HG03066 (cell line): ENCODE data around the gene ZCCHC24.

ENCODE experiments used
- ATAC-seq: cut with Tn5 transposase; IDR thresholded peaks from one replicate; pipeline ENCODE4 v1.9.1; 2021; ENCODE audit warnings: low read depth; ENCODE audit not compliant: unreplicated experiment

ZCCHC24 gene

DNA sequence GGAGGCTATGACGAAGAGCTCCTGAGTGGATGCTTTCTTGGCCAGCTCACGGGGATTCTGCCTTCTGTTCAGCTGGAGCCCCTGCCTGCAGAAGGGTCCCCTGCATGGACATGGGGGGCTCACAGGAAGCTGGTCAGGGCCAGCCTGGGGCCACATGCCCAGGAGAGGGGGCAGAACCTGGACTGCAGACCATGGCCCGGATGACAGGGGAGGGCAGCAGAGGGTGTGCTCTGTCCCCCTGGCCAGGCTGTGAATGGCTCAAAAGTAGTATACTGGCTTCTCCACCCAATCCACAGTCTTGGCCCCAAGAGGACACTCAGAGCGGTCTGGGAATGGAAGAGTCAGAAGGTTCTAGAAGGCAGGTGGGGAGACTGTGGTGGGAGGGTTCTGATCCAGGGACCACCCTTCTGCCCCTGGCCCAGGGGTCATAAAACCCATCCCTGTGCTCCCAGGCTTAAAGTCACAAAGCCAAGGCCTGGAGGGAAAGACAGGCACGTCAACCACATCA is 57.9 kb downstream of the ZCCHC24 start:
- no peak for ATAC-seq

- ATAC-seq, result no peak
Measured at GRCh38 chr10:79386637-79387465, 58.6 kb downstream of the ZCCHC24 start.

- ATAC-seq, result no peak
Measured at GRCh38 chr10:79385804-79386531, 59.5 kb downstream of the ZCCHC24 start.

GRCh38 chr10:79385392-79385795 is 60.0 kb downstream of the ZCCHC24 start:
- no peak for ATAC-seq

- ATAC-seq, result no peak
Measured at GRCh38 chr10:79384773-79385391, 60.5 kb downstream of the ZCCHC24 start.

GRCh38 chr10:79383974-79384606 is 61.3 kb downstream of the ZCCHC24 start:
- ATAC-seq, result no peak

DNA sequence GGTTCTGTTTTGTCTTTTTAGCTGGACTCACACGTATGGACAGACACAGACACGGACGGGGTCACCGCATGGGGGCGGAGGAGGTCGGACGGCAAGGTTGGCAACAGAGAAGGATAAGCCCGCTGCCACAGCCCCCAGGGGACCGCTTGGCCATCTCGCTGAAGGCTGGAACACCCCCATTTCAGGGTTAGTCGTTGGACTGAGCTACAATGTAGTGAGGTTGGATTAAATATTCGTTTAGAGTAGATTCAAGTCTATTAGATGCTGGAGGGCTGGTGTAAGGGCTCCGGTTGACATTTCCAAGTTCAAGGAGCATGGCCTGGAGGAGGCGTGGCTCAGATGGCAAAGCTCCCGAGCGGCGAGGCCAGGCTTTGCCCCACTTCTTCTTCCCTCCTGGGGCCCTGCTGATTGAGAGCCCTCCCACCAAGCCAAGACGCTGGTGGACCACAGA is 62.9 kb downstream of the ZCCHC24 start:
- ATAC-seq, result no peak

GRCh38 chr10:79381804-79382221 is 63.6 kb downstream of the ZCCHC24 start:
- ATAC-seq, result no peak

DNA sequence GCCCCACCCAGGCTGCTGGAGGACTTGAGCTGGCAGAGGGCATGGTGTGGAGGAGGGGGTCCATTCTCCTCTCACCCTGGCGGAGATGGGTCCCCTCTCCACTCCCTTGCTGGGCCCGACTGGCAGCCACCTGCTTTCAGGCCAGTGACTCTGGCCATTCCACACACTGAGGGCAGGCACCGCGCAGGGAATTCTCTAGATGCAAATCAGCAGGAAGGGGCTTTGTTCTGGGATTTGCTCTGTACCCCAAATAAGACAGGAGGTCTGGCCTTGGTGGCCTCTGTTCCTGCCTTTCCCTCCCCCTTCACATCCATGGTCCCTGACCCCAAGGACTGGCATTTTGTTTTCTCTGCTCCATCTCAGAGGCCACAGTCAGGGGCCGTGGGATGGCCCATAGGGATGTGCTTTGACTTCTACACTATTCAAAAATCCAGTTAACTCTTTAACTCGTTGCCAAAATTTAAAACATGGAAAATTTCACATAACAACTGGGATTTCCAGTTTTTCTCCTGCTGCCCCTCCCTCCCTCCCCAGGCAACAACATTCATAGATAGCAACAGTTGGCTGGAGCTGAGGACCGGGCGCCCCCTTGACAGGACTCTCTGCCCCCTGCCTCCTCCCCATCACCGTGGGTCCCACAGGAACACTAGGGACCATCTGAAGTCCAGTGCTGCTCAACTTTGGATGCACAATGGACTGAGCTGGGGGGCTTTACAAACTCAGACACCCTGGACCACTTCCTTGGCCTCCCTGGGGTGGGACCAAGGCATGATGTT is 64.3 kb downstream of the ZCCHC24 start:
- ATAC-seq, result no peak

DNA sequence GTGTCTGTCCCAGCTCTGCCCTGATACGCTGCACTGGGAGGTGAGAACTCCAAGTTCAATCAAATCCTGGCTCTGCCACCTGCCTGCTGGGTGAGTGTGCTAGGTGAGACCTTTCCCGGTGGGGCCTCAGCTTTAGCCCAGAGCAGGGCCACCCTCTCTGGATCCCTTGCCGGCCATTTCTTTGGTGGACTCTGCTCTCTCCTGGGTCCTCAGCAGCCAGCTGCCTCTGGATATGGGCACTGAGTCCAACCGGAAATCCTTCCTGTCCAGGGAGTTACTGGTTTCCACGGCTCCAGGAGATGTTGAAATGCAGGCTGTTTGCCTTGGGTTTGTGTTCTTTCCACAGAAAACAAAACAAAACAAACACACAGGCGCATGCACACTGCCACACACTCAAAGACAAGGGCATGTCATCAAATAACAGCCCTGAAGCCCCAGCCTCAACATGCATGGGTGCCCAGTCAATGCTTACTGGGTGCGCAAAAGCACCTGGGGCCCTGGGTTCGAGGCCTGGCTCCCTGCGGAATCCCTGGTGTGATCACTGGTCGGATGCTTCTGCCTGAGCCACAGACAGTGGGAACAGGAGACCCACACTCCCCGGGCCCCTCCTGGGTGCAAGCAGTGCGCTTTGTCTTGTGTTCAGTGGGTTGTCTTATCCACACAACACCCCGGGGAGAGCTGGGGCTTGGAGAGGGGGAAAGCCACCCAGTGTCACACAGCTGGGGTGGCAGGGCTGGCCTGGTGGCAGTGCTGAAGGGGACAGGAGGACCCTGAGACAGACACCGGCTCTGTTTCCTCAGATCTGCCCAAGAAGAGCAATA is 65.1 kb downstream of the ZCCHC24 start:
- no peak for ATAC-seq

DNA sequence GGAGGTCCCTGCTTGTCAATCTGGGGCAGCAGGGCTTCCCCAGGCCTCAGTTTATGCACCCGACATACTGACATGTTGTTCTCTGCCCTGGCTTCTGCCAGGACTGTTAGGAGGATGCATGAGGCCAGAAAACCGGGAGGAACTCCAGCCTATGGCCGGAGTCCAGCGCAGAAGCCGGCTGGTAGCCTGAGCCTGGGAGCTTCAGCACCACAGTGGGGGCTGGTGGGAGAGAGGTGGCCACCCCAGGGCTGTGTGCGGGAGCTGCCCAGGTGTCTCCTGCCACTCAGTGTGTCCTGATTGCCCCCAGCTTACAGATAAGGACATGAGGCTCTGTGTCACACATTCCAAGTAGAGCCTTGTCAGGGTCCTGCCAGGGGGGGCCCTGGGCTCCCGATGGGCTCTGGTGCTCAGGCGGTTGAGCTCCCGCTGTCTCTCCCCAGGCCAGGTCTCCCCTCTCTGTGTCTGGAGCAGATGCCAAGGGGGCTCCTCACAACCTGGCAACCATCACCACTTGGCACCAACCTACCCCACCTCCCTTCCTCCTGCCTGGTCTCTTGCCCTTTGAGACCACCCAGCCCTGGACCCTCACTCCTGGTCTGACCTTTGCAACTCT is 65.8 kb downstream of the ZCCHC24 start:
- no peak for ATAC-seq

DNA sequence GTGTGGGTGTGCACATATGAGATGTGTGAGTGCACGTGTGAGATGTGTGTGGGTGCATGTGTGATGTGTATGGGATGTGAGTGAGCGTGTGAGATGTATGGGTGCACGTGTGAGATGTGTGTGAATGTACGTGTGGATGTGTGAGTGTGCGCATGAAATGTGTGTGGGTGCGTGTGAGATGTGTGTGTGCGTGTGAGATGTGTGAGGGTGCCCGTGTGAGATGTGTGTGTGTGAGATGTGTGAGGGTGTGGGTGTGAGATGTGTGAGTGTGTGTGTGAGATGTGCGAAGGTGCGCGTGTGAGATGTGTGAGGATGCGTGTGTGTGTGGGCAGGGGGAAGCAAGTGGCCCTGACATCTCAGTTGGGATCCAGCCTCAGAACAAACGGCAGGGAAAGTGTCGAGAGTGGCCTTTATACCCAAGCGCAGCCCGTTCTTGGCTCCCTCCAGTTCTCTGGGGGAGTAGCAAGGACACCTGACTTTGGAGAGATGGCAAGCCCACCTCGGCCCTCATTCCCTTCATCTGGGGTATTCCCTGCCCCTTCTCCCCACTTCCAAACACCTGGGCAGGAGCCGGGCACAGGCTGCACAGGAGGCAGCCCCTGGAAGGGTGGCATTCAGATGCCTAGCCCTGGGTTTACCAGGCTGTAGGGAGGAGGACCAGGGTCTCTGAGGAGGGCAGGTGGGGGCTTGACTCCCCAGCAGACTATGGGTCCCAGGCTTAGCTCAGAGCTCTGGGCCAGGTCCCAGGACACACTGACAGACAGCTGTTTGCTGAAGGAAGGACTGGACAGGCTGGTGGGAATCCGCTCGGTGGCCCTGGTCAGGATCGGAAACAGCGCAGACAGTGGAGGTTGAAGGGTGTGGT is 66.5 kb downstream of the ZCCHC24 start:
- no peak for ATAC-seq

- ATAC-seq, result no peak
Measured at GRCh38 chr10:79378383-79378646, 67.1 kb downstream of the ZCCHC24 start.

GRCh38 chr10:79377557-79378382 is 67.7 kb downstream of the ZCCHC24 start:
- no peak for ATAC-seq

DNA sequence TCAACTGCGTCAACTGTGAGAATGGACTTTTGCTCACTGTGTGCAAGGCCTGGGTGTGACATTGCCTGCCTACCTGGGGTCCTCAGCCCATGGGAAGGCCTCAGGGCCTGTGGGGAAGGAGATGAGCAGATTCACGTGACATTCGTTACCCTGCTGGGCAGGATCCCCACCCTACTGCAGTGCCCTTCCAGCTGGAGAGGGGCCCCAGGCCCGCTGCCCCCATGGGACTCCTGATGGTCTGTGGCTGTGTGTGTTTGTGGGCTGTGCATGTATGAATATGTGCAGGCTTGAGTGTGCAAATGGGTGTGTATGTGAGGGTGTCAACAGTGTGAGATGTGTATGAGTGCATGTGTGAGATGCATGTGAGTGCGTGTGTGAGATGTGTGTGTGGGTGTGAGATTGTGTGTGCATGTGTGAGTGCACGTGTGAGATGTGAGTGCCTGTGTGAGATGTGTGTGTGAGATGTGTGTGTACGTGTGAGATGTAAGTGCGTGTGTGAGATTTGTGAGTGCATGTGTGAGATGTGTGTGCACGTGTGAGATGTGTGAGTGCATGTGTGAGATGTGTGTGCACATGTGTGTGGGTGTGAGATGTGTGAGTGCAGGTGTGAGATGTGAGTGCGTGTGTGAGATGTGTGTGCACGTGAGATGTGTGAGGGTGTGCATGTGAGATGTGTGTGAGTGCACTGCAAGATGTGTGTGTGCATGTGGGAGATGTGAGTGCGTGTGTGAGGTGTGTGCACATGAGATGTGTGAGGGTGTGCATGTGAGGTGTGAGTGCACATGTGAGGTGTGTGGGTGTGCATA is 68.5 kb downstream of the ZCCHC24 start:
- no peak for ATAC-seq

DNA sequence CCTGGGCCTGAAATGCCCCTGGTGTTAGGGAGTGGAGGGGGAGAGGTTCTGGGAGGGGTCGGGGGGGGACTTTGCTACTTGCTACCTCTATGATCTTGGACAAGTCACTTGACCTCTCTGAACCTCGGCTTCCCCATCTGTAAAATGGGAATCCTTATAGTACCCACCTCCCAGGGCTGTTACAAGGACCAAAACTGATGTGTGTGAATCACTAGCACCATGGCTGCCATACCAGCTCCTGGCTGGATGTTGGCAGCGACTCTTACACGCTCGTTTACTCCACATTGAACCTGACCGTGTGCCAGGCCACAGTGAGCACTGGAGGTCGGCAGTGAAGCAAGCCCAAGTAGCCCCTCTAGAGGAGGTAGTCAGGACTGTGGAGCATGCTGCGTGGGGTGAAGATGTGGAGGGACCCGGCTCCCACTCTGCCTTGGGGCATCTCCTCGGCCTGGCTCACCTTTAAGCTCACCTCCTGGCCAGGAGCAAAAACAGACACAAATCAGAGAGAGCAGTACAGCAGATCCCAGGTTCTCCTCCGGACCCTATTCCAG is 69.3 kb downstream of the ZCCHC24 start:
- no peak for ATAC-seq
